HEK293 (cell line): ENCODE results near the gene ANKRD61.

Source experiments
- ZNF274 ChIP-seq, 2 experiments: fragments of 200-500 bp in 1 of 2; fragments of 450-650 bp in 1 of 2; sonication (Bioruptor generic) in 1 of 2; formaldehyde crosslinking in 1 of 2; IDR thresholded peaks; 2 replicates each; pipeline versions ENCODE4 v1.5.1 to v1.6.1; 2014 to 2016; ENCODE audit warnings: borderline replicate concordance in 1 of 2, inconsistent platforms in 1 of 2, low read length in 1 of 2, missing biosample characterization in 1 of 2, missing genetic modification characterization in 1 of 2
- ZNF549 ChIP-seq: fragments of 450-650 bp; IDR thresholded peaks from 2 replicates; pipeline ENCODE4 v1.5.1; 2018; ENCODE audit warnings: missing biosample characterization, missing genetic modification characterization, mild to moderate bottlenecking, inconsistent platforms, moderate library complexity
- TF ChIP-seq, protein P1 (sequence below): fragments of 450-650 bp; formaldehyde crosslinking; IDR thresholded peaks from 2 replicates; pipeline ENCODE4 v1.5.1; 2016; ENCODE audit warnings: missing biosample characterization, missing genetic modification characterization

DNA sequence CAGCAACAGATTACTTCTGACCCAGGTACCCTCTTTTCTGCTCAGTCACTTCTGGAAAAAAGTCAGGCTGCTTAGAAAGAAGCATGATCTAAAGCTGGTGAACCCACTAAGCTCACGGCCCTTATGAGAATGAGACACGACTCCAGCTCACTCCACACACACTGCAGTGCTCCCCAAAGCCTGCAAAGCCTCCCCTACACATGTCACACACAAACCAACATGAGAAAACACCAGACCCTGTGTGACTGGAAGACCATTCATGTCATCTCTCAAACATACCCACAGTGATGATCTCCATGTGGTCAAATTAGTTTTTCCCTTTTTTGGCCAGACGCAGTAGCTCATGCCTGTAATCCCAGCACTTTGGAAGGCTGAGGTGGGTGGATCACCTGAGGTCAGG, 391 bp downstream of the ANKRD61 start:
- TF ChIP-seq ZNF549 (tag by site-specific recombination) = no peak
- no peak for TF ChIP-seq ZNF274 (IDR thresholded peaks at IDR 0.05; ENCODE audit: low read length)
- no peak for TF ChIP-seq ZNF274 (tag by site-specific recombination; IDR thresholded peaks at IDR 0.05; ENCODE audit: borderline replicate concordance)
- TF ChIP-seq, protein P1, sequence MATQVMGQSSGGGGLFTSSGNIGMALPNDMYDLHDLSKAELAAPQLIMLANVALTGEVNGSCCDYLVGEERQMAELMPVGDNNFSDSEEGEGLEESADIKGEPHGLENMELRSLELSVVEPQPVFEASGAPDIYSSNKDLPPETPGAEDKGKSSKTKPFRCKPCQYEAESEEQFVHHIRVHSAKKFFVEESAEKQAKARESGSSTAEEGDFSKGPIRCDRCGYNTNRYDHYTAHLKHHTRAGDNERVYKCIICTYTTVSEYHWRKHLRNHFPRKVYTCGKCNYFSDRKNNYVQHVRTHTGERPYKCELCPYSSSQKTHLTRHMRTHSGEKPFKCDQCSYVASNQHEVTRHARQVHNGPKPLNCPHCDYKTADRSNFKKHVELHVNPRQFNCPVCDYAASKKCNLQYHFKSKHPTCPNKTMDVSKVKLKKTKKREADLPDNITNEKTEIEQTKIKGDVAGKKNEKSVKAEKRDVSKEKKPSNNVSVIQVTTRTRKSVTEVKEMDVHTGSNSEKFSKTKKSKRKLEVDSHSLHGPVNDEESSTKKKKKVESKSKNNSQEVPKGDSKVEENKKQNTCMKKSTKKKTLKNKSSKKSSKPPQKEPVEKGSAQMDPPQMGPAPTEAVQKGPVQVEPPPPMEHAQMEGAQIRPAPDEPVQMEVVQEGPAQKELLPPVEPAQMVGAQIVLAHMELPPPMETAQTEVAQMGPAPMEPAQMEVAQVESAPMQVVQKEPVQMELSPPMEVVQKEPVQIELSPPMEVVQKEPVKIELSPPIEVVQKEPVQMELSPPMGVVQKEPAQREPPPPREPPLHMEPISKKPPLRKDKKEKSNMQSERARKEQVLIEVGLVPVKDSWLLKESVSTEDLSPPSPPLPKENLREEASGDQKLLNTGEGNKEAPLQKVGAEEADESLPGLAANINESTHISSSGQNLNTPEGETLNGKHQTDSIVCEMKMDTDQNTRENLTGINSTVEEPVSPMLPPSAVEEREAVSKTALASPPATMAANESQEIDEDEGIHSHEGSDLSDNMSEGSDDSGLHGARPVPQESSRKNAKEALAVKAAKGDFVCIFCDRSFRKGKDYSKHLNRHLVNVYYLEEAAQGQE = no peak
